Head of caudate nucleus (tissue), 42 donors: Measurements from ENCODE around the gene KLHDC4.
"Not testable (repeated sequence)": the region's sequence is repeated elsewhere in the genome, so short reads cannot be mapped to it uniquely, and the experiment has no call there.

Experiments used
- DNase-seq, 42 donors: peaks; one replicate each; pipeline versions ENCODE4 v3.0.0 to v3.0.0-alpha.2; 2020 to 2021; ENCODE audit warnings: mixed read lengths in 7 of 42
- intact Hi-C: fragments of 100-400 bp; cut with DNase I; formaldehyde crosslinking; loops from one replicate; pipeline ENCODE4 v1.15.0; 2022

KLHDC4 gene

DNA sequence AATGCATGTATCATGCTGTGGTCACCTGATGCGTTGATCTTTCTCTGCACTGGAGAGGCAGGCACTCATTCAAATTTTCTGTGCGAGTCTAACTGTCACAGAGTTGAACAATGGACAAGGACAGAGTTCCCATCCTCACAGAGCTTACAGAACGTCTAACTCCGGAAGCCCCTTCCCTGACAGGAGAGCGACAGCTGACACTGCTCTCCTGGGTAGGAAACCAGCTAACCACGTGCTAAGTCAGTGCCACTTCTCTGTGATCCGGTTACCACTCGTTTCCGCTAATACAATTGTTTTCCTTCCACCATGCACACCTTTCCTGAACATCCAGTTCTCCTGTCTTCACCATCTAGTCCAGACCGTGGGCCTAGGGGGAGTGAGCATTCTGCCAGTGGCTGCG lies 11.3 kb downstream of the KLHDC4 start:
- intact Hi-C loops, result no loop called here
- no peak for DNase-seq

DNA sequence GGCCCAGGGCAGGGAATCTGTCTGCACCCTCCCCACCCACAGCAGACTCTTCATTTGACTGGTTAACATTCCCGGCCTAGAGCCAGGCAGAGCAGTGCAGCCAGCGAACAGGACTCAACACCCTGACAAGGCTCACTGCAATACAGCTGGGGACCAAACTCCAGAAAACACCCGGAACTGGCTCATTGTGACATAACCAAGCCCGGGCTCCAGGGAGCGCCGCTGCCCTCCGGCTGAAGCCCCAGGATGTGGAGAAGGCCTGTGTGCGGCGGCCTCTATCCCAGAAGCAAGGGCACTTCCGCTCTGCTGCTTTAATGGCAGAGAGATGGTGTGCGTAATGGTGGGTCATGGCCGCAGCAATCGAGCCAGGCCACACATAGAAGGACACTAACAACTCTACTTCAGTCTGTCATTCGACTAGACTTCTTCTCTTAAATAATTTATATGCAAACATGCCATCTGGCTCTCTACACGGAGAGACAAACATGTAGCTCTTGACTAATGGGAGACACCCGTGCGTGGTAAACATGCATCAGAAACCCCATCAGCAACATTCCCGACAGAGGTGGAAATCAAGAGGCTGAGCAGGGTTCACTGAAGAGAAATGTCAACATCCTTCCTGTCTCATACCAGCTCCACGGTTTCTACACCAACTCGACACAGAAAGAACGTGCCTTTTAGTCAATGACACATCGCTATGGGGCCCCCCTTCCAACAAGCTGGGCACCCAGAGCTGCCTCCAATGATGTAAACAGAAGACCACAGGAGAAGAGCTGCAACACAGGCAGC lies 18.0 kb downstream of the KLHDC4 start:
- DNase-seq, result no peak
- intact Hi-C loops, result no loop called here

DNA sequence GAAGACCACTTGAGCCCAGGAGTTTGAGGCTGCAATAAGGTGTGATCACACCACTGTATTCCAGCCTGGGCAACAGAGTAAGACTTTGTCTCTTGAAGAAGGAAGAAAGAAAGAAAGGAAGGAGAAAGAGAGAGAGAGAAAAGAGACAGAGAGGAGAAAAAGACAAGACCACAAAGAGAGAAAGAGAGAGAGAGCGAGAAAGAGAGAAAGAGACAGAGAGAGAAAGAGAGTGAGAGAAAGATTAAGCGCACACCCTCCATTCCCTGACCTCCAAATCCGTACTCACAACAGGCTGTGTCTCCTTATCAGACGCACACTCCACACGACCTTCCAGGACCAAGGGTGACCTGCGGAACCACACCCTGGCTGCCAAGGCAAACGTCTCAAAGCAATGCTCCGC lies 19.6 kb downstream of the KLHDC4 start:
- no peak for DNase-seq
- intact Hi-C loops, result no loop called here

DNA sequence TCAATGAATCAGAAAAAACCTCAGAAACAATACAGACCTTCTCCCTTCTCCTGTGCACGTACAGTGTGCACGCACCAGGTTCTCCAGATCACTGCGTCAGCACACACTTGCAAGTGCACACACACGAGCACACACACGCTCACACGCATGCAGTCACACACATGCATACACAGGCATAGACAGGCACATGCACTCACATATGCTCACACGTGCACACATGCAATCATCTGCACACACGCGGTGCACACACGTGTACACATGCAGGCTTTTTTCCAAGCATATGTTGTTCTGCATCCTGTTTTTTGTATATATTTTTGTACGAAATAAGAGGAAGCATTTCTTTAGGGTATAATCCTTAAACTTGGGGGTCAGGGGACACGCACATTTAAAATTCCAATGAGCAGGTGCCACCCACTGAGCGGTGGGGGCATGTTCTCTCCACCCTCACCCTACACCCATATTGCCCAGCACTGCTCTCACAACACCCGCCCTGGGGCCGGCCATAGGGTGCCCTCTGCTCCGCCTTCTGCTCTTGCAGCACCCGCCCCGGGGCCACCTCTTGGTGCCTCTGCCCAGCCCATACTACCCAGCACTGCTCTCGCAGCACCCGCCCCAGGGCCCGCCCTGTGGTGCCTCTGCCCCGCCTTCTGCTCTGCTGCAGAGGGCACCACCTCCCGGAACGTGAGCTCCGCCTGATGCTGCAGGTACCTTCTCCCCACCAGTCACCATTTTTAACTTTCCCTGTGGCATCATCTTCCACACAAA lies 20.9 kb downstream of the KLHDC4 start:
- no peak for DNase-seq
- intact Hi-C loops, result no loop called here

DNA sequence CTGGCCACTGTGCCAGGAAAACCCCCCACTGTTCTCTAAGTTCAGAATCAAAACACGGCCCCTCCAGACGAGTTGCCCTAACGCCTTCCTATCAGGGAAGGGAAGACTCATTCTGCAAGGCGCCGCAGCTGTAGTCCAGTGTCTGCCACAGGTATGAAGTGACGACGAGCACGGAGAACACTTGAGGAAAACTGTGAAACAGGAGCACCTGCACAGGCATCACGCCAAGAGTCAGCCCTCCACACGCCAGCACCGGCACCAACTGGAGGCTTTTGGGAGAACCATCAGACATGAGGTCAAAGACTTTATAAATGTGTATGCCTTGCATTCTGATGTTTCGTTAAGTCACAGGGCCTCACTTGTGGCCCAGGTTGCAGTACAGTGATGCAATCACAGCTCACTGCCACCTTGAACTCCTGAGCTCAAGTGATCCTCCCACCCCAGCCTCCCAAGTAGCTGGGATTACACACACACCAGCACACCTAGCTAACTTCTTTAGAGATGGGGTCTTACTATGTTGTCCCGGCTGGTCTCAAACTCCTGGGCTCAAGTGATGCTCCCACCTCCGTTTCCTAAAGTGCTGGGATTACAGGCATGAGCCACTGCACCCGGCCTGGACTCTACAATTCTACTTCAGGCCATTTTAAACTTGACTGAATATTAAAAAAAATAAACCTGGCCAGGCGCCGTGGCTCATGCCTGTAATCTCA lies 22.9 kb downstream of the KLHDC4 start:
- DNase-seq, result no peak
- intact Hi-C loops, result no loop called here

DNA sequence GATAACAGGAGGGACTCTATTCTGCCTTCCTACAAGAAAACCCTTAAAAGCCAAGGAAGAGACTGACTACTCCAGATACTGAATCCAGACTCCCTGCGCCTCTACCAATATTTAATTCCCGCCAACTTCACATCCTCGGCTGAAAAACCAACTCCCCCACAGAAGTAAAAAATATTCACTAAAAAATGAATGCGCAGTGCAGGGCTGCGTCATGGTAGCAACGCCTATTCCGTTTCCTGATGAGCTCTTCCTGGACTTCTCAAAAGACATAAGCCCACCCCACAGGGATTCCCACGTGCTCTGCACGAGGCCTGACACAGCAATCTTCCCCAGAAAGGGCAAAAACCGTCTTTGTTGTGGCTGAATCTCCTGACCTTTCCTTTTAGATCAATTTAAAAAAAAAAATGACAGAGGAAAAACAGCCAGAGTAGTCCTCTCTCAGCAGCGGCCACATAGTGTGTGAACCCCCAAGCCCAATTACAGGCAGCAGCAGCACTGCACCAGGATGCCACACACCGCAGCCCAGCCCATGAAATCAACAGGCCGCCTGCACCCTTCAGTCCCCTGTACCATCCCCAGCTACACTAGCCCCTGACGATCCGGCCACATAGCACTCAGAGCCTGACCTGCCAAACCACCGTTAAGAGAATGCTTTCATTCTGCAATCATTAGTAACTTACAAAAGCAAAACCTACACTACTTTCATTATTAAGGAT lies 23.9 kb downstream of the KLHDC4 start:
- peak in 19 of 42 donors; percentile 13 to 68 (median 46) for DNase-seq
- intact Hi-C loops, result no loop called here

DNA sequence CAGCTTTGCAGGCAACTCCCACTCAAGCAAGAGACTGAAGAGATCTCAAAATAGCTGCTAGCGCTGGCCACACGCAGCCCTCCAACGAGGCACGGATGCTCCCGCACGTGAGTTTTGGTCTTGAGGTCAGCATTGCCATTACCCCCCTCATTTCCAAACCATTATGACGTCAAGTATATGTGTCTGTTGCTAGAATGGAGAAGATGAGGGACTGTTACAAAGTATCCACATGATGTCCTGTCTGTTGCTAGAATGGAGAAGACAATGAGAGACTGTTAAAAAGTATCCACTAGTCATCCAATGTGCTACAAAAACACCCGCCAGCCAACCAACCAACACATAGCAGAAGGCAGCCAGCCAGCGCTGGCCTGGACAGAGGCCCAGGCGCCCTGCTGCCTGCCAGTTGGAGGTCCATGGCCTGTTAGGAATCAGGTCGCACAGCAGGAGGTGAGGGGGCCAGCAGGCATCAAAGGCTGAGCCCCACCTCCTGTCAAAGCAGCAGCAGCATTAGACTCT lies 24.8 kb downstream of the KLHDC4 start:
- intact Hi-C loops, result no loop called here
- DNase-seq, result peak; percentile 50 to 90 (median 80)

DNA sequence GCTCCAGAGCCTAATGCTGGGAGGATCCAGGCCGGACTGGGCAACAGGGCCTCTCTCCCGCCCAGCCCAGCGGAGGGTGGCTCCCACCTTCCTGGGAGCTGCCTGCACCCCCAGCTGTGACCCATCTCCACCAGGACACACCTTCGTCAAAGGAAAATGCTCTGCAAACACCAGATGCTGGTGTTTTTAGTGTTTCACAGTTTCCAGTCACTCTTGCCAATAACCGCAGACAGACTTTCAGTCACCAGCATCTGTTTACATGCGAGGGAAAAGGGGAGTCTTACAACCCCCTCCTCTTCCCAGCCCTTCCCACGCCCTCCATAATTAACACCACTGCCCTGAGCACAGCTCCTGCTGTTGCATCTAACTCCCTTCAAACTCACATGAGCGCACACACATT lies 25.3 kb downstream of the KLHDC4 start:
- DNase-seq, result no peak
- intact Hi-C loops, result no loop called here

DNA sequence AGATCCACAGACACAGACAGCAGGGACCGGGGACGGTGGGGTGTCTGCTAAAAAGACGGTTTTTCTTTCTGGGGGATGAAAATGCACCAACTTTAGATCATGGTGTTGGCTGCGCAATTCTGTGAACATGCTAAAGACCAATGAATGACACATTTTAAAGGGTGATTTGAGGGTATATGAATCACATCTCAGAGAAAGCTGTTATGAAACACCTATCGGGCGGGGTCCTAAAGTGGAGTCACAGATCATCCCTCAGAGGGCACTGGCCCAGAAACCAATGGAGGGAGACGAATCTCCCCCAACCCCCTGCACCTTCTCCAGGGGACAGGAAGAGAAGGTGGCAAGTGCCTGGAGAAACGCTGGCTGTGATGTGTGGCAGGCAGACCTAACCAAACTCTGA lies 26.0 kb downstream of the KLHDC4 start:
- intact Hi-C loops, result no loop called here
- no peak for DNase-seq

DNA sequence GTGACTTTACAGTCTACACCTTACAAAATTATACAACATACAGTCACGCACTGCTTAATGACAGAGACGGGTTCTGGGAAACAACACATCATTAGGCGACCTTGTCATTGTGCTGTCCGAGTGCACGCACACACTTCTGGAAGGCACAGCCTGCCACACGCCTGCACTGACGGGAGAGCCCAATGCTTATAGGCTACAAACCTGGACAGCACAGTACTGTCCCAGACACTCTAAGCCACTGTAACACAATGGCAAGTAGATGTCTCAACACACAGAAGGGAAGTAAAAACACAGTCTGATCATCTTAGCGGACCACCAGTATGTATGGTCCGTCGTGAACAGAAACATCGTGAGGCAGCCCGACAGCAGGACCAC lies 29.8 kb downstream of the KLHDC4 start:
- no peak for DNase-seq
- intact Hi-C loops, result no loop called here

DNA sequence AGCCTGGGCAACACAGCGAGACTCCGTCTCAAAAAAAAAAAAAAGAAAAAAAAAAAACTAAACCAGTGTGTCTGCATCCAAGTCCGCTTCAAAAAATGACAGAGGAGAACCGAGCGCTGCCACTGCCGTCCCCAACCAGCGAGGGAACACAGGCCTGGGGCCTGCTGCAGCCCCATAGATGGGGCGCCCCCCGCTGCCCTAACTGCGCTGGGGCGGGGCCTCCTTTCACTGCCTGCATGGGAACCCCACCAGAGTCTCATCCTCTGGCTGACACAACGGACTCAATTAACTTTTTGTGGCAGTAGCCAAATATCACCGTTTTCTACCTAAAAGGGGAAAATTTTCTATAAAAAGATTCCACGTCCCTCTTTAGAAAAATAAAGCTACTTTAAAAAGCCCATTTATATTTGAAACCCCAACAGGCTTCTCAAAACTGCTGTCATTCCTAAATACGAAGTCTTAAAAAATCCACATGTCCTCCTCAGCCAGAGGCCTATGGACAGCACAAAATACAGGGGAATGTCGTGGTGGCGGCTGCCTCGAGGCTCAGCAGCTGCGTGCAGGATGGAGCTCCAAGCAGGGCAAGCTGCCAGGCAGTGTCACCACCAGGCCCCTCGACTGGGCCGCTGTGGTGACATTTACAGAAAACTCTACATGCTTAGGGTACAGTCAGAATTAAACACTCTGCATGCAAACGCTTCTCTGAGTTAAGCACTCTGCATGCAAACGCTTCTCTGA lies 30.3 kb downstream of the KLHDC4 start:
- DNase-seq, result peak in 1 of 42 donors; percentile 18
- intact Hi-C loops, result no loop called here

DNA sequence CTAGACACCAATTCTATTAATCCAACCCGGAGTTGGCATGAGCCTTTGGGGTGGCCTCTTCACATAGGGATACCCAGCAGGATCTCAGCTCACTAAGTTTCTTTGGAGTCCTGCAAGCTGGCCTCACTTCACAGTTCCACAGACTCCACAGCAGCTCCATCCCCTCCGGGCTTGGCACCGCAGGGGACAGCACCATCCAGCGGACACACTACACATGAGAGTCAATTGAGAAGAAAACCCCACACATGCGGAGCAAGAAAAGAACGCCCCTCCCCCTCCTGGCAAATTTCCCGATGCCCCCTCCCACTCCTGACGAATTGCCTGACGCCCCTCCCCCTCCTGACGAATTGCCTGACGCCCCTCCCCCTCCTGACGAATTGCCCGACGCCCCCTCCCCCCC lies 31.1 kb downstream of the KLHDC4 start:
- DNase-seq, result no peak
- intact Hi-C loops, result no loop called here

DNA sequence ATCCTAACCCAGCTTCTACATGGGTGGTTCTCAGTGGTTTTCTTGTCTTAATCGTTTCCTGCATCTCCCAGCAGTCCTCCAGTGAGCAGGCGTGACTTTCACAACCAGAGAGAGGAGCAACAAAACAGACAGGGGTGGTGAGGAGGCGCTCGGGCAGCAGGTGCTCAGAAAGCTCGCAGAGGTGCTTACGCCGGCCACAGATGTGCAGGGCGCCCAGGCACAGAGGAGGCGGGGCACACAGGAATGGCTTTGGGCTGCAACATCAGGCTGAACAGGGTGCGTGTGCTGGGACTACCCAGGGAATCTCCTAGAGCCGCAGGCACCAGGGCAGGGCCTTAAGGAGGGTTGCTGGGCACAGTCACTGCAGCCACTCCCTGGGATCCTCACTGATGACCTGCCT lies 32.6 kb downstream of the KLHDC4 start:
- intact Hi-C loops, result no loop called here
- DNase-seq, result no peak

DNA sequence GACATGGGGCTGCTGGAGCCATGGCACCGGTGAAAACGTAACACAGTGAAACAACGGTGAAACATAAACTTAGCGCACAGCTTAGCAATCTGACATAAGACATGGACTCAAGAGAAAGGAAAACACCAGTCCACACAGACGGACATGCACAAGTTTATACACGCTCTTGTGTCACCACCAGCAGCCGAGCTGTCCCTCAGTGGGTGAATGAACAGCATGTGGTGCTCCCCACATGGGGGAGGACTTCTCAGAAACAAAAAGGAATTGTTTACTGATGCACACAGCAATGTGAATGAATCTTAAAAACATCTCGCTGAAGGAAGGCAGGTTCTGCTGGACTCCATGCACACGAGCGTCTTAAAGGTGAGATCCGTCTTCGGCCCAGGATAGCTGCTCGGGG lies 34.2 kb downstream of the KLHDC4 start:
- intact Hi-C loops, result no loop called here
- DNase-seq, result no peak

DNA sequence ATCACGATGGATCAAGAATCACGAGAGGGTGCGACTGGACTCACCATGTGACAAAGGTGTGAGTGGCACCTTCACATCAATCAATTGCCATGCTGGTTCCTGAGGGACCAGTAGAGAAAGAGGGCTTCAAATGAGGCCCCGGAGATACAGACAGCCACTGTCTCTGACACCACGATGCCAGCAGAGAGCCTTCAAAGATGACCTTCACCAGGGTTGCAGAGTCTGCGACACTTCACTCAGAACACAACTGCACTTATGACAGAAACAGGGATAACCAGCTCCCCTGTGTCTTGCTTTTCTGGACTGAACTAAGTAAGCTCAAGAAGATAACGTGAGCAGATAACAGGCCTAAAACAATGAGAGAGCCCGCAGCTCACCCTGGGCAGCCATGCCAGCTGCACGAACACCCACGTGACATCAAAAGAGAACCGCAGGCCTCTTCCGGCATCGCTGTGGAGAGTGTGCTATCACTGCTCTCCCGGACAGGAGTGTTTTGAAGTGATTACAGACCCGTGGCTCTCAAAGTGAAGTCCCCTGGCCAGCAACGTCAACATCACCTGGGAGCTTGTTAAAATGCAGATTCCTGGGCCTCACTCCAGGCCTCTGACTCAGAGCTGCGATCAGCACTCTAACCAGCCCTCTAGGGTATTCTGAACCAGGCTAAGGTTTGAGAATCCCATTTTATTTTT lies 36.4 kb downstream of the KLHDC4 start:
- DNase-seq, result no peak
- intact Hi-C loops, result no loop called here

DNA sequence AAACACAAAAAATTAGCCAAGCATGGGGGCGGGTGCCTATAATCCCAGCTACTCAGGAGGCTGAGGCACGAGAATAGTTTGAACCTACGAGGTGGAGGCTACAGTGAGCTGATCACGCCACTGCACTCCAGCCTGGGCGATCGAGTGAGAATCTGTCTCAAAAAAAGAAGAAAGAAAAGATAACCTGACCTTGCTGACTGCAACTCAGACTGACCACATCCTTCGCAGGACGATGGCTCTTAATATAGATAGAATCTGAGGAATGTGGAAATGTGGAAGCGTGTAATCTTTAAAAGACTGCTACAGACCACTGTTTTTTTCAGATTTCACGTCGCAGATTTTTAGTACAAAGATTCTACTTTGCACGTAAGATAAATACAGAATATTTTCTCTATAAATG lies 37.8 kb downstream of the KLHDC4 start:
- no peak for DNase-seq
- intact Hi-C loops, result no loop called here

DNA sequence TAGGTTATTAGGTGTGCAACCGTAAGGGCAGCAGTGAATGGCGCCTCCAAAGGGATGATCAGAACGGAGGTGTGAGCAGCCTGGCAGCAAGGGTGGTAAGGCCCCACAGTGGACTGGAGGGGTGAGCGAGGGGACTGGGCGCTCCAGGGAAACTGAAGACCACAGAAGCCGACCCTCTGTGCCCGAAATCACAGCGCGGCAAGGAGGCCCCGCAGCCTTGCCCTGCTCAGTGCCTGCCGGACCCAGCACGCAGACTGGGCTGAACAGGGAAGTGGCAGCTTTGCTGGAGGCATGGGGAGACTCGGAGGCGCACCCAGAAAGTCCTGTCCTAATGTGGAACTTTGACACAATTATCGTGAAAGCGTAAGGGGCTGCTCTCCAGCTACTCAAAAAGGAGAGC lies 38.4 kb downstream of the KLHDC4 start:
- no peak for DNase-seq
- intact Hi-C loops, result no loop called here

DNA sequence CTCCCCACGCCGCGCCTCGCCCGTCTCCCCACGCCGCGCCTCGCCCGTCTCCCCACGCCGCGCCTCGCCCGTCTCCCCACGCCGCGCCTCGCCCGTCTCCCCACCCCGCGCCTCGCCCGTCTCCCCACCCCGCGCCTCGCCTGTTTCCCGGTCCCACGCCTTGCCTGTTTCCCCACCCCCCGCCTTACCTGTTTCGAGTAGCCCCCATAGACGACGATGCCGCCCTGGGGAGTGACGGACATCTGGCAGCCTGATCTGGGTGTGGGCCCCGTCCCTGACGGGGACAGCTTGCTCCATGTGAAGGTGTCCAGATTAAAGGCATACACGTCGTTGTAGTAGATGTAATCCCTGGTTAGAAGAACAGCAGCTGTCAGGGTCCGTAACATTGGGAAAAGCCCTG lies 39.2 kb downstream of the KLHDC4 start:
- DNase-seq, intact Hi-C loops: not testable (repeated sequence)
